WERI-Rb-1 (cell line): Measurements from ENCODE around the gene CAPN11.

Experiments
- DNase-seq: peaks from one replicate; pipeline ENCODE4 v3.0.0-alpha.2; 2020
- H3K27ac ChIP-seq: fragments of 250-450 bp; sonication (Bioruptor Pico); 2 replicates; pipeline ENCODE4 v1.5.1; 2020; ENCODE audit warnings: mild to moderate bottlenecking, moderate library complexity
- H3K27me3 ChIP-seq: fragments of 250-450 bp; sonication (Bioruptor Pico); 2 replicates; pipeline ENCODE4 v1.5.1; 2021; ENCODE audit warnings: mild to moderate bottlenecking, low read depth, moderate library complexity; ENCODE audit not compliant: insufficient read depth, severe bottlenecking
- H3K36me3 ChIP-seq: fragments of 250-450 bp; sonication (Bioruptor Pico); 2 replicates; pipeline ENCODE4 v1.5.1; 2020; ENCODE audit warnings: mild to moderate bottlenecking, moderate library complexity
- H3K4me3 ChIP-seq: 2 replicates; pipeline ENCODE4 v1.5.1; 2011; ENCODE audit warnings: low read depth, mild to moderate bottlenecking, control low read depth, low read length
- H3K9me3 ChIP-seq: fragments of 250-450 bp; sonication (Bioruptor Pico); 2 replicates; pipeline ENCODE4 v1.5.1; 2021; ENCODE audit warnings: mild to moderate bottlenecking, moderate library complexity; ENCODE audit not compliant: severe bottlenecking
- CTCF ChIP-seq: IDR thresholded peaks from 2 replicates; pipeline ENCODE4 v1.5.1; 2011; ENCODE audit warnings: low read depth, mild to moderate bottlenecking, control low read depth, inconsistent platforms, low read length

The CAPN11 gene

GRCh38 chr6:44133981-44134711, 24.5 kb upstream of the CAPN11 start:
- no peaks in the 10 kb centered on the region for H3K27me3 ChIP-seq
- H3K9me3 ChIP-seq = no peaks in the 10 kb centered on the region
- TF ChIP-seq CTCF = no peak
- peaks cover 35% of the 10 kb centered on the region for H3K36me3 ChIP-seq
- no peak overlapping the region for H3K27ac ChIP-seq
- no peak overlapping the region for H3K4me3 ChIP-seq
- DNase-seq = no peak

- DNase-seq = no peak
- Histone ChIP-seq H3K27me3 (no peaks in the 10 kb centered on the region), H3K27ac (no peak overlapping the region), H3K9me3 (no peaks in the 10 kb centered on the region), H3K4me3 (no peak overlapping the region), H3K36me3 (peaks cover 39% of the 10 kb centered on the region)
- no peak for TF ChIP-seq CTCF
Observed at GRCh38 chr6:44135173-44135758, 23.4 kb upstream of the CAPN11 start.

GRCh38 chr6:44135875-44136274, 22.7 kb upstream of the CAPN11 start:
- Histone ChIP-seq H3K27ac (no peak overlapping the region), H3K4me3 (no peak overlapping the region), H3K27me3 (no peaks in the 10 kb centered on the region), H3K36me3 (peaks cover 45% of the 10 kb centered on the region), H3K9me3 (no peaks in the 10 kb centered on the region)
- peak; percentile 9 for DNase-seq
- TF ChIP-seq CTCF = no peak

GRCh38 chr6:44138717-44139350, 19.8 kb upstream of the CAPN11 start:
- Histone ChIP-seq H3K9me3 (no peaks in the 10 kb centered on the region), H3K27ac (no peak overlapping the region; the same call in 1 of the 2 replicates), H3K36me3 (peaks cover 55% of the 10 kb centered on the region), H3K27me3 (no peaks in the 10 kb centered on the region), H3K4me3 (no peak overlapping the region)
- DNase-seq = no peak
- no peak for TF ChIP-seq CTCF

- no peak for DNase-seq
- H3K36me3 ChIP-seq = peaks cover 56% of the 10 kb centered on the region
- H3K4me3 ChIP-seq = no peak overlapping the region
- H3K27ac ChIP-seq = no peak overlapping the region
- no peak for TF ChIP-seq CTCF
- no peaks in the 10 kb centered on the region for H3K9me3 ChIP-seq
- H3K27me3 ChIP-seq = no peaks in the 10 kb centered on the region
Observed at GRCh38 chr6:44139351-44139743, 19.3 kb upstream of the CAPN11 start.
